ENCODE data around the gene CENPN.

- TF ChIP-seq CTCF (IDR thresholded peaks at IDR 0.05) (no peak), POLR2A (IDR thresholded peaks at IDR 0.05) (no peak)
Measured at GRCh38 chr16:81003064-81003463, 4.0 kb upstream of the CENPN start.
